Omental fat pad (tissue), 4 donors: Measurements from ENCODE around the gene RNF4. TPM values are rescaled to one million over a fixed set of nuclear protein-coding genes. Genes with fewer than 3 reads are reported as not detected.
A peak's percentile ranks its signal among the peaks of the same experiment; 100 is the strongest.

Source experiments
- ATAC-seq: fragments of 150-250 bp; one replicate; pipeline ENCODE4 v1.9.1; 2016; ENCODE audit warnings: mild to moderate bottlenecking, moderate library complexity; ENCODE audit not compliant: low FRiP score
- DNase-seq: peaks from one replicate; pipeline ENCODE4 v3.0.0-alpha.2; 2019; ENCODE audit warnings: low spot score
- total RNA-seq, 4 donors: library from RNA; depleted of rRNA; stranded (reverse); fragments of >200 nt; gene quantifications; one replicate each; pipeline ENCODE4 v1.1.0, GENCODE V29; 2016
- TF ChIP-seq, protein P1 (sequence below), 3 donors: fragments of 450-650 bp; IDR thresholded peaks; one replicate each; pipeline ENCODE4 v1.5.1; 2016 to 2017; ENCODE audit warnings: antibody characterized with exemption in 3 of 3, mild to moderate bottlenecking in 3 of 3, moderate library complexity in 2 of 3

RNF4 gene
- total RNA-seq, 4 donors from 2014 or later: 38.5 to 90.1 (median 44.5) TPM

- TF ChIP-seq, protein P1, sequence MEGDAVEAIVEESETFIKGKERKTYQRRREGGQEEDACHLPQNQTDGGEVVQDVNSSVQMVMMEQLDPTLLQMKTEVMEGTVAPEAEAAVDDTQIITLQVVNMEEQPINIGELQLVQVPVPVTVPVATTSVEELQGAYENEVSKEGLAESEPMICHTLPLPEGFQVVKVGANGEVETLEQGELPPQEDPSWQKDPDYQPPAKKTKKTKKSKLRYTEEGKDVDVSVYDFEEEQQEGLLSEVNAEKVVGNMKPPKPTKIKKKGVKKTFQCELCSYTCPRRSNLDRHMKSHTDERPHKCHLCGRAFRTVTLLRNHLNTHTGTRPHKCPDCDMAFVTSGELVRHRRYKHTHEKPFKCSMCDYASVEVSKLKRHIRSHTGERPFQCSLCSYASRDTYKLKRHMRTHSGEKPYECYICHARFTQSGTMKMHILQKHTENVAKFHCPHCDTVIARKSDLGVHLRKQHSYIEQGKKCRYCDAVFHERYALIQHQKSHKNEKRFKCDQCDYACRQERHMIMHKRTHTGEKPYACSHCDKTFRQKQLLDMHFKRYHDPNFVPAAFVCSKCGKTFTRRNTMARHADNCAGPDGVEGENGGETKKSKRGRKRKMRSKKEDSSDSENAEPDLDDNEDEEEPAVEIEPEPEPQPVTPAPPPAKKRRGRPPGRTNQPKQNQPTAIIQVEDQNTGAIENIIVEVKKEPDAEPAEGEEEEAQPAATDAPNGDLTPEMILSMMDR (IDR thresholded peaks at IDR 0.05): no peak
- DNase-seq (no peak), ATAC-seq (no peak)
Observed at GRCh38 chr4:2438822-2439718, 29.8 kb upstream of the RNF4 start.

GRCh38 chr4:2441393-2442174 lies 27.3 kb upstream of the RNF4 start:
- TF ChIP-seq, protein P1 (IDR thresholded peaks at IDR 0.05): no peak
- DNase-seq (no peak), ATAC-seq (peak; percentile 68)

- no peak for DNase-seq
- TF ChIP-seq, protein P1 (IDR thresholded peaks at IDR 0.05): no peak
- ATAC-seq: no peak
Observed at GRCh38 chr4:2442175-2442993, 26.5 kb upstream of the RNF4 start.

GRCh38 chr4:2443061-2443730 lies 25.7 kb upstream of the RNF4 start:
- TF ChIP-seq, protein P1 (IDR thresholded peaks at IDR 0.05): no peak
- no peak for DNase-seq
- ATAC-seq: no peak

DNA sequence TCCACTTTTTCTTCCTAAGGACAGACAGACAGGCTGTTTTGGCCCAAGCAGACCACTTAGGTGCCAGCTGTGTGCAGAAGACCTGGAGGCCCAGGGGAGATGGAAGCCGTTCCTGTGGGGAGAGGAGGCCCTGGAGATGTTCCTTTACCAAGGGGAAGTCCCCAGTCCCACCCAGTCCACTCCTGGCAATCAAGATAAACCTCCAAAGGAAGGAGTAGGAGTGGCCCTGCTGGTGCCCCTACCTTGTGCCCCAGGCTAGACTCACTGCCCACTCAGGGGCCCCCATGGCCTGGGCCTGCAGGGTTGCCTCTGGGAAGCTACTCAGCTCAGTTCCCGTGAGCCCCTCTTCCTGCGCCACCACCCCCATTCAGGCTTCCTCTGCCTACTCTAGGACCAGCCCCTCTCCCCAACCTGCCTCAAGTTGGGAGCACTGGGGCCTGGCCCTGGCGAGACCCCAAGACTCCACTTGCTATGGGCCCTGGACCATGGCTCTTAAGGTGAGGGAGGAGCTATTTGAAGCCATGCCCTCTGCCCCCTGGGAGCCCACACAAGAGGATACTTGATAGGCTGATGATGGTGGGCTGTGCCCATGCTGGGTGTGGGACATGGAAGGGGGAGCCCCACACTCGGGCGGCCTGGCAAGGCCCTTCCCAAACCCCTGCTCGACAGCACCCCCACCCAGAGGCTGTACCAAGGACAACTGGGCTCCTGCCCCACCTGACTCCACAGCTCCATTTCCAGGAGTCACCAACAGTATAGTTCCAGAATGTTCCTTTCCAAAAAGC lies 24.8 kb upstream of the RNF4 start:
- ATAC-seq (no peak), DNase-seq (no peak)
- TF ChIP-seq, protein P1 (IDR thresholded peaks at IDR 0.05): no peak
